GM23338 (cell line): ENCODE results near the gene PIK3AP1. TPM values are rescaled to one million over a fixed set of nuclear protein-coding genes. Genes with fewer than 3 reads are reported as not detected.
"Not testable (repeated sequence)": the region's sequence is repeated elsewhere in the genome, so short reads cannot be mapped to it uniquely, and the experiment has no call there.

ENCODE experiments used
- ATAC-seq: fragments of 200-7000 bp; cut with Tn5 transposase; 3 replicates; pipeline ENCODE4 v1.9.1; 2020
- DNase-seq: peaks from one replicate; pipeline ENCODE4 v3.0.0-alpha.2; 2015; ENCODE audit warnings: low spot score
- H2AFZ ChIP-seq: fragments of 200-600 bp; sonication (generic); 2 replicates; pipeline ENCODE4 v1.8.0; 2016; ENCODE audit warnings: antibody characterized with exemption, mild to moderate bottlenecking, moderate library complexity
- H3F3A ChIP-seq: fragments of 200-600 bp; sonication (generic); replicated peaks from 2 replicates; pipeline ENCODE4 v1.8.0; 2017; ENCODE audit warnings: antibody characterized with exemption, mixed run types, low read depth
- H3K27ac ChIP-seq: fragments of 200-600 bp; sonication (generic); 2 replicates; pipeline ENCODE4 v1.6.1; 2016; ENCODE audit warnings: low read depth
- H3K27me3 ChIP-seq: fragments of 200-600 bp; sonication (generic); 2 replicates; pipeline ENCODE4 v1.8.0; 2016; ENCODE audit warnings: mild to moderate bottlenecking, mixed run types, moderate library complexity; ENCODE audit not compliant: insufficient read depth
- H3K36me3 ChIP-seq: fragments of 200-600 bp; sonication (generic); 2 replicates; pipeline ENCODE4 v1.8.0; 2016; ENCODE audit warnings: mild to moderate bottlenecking; ENCODE audit not compliant: insufficient read depth
- H3K4me1 ChIP-seq: fragments of 200-600 bp; sonication (generic); 2 replicates; pipeline ENCODE4 v1.8.0; 2016; ENCODE audit warnings: mild to moderate bottlenecking, moderate library complexity; ENCODE audit not compliant: insufficient read depth
- H3K4me2 ChIP-seq: fragments of 200-600 bp; sonication (generic); 2 replicates; pipeline ENCODE4 v1.7.1; 2017; ENCODE audit warnings: mixed run types
- H3K4me3 ChIP-seq: fragments of 200-600 bp; sonication (generic); 2 replicates; pipeline ENCODE4 v1.6.1; 2016; ENCODE audit warnings: mixed run types
- H3K79me2 ChIP-seq: fragments of 200-600 bp; sonication (generic); replicated peaks from 2 replicates; pipeline ENCODE4 v1.8.0; 2017; ENCODE audit warnings: mild to moderate bottlenecking; ENCODE audit not compliant: insufficient read depth
- H3K9me2 ChIP-seq: fragments of 200-600 bp; sonication (generic); 2 replicates; pipeline ENCODE4 v1.8.0; 2017; ENCODE audit not compliant: insufficient read depth
- H4K20me1 ChIP-seq: fragments of 200-600 bp; sonication (generic); replicated peaks from 2 replicates; pipeline ENCODE4 v1.8.0; 2017; ENCODE audit warnings: mild to moderate bottlenecking; ENCODE audit not compliant: insufficient read depth
- H3K27ac Mint-ChIP-seq: 2 replicates; pipeline ENCODE4 v1.8.0; 2020; ENCODE audit warnings: inconsistent platforms, mild to moderate bottlenecking, moderate library complexity, mixed read lengths
- H3K27me3 Mint-ChIP-seq: 3 replicates; pipeline ENCODE4 v1.8.0; 2022; ENCODE audit warnings: low read depth, mild to moderate bottlenecking, moderate library complexity, mixed read lengths, inconsistent platforms; ENCODE audit not compliant: insufficient read depth, poor library complexity
- H3K36me3 Mint-ChIP-seq: 3 replicates; pipeline ENCODE4 v1.8.0; 2021; ENCODE audit warnings: low read depth, mild to moderate bottlenecking, inconsistent platforms, moderate library complexity, mixed read lengths
- H3K4me1 Mint-ChIP-seq: 3 replicates; pipeline ENCODE4 v1.8.0; 2020; ENCODE audit warnings: mild to moderate bottlenecking, inconsistent platforms, mixed read lengths
- H3K4me3 Mint-ChIP-seq: 3 replicates; pipeline ENCODE4 v1.8.0; 2021; ENCODE audit warnings: moderate library complexity, mild to moderate bottlenecking, inconsistent platforms, mixed read lengths
- H3K9me3 Mint-ChIP-seq: 3 replicates; pipeline ENCODE4 v1.8.0; 2020; ENCODE audit warnings: moderate library complexity, mild to moderate bottlenecking, inconsistent platforms, mixed read lengths
- ETS1 ChIP-seq: IDR thresholded peaks from 2 replicates; pipeline ENCODE4 v1.6.1; 2016; ENCODE audit warnings: antibody characterized with exemption
- JUNB ChIP-seq: IDR thresholded peaks from one replicate; pipeline ENCODE4 v1.6.1; 2016; ENCODE audit warnings: antibody characterized with exemption; ENCODE audit not compliant: unreplicated experiment
- polyA plus RNA-seq: library from polyadenylated mRNA; unstranded; fragments of >200 nt; fragmentation: Nextera tagmentation; extraction: Ambion mirVana; gene quantifications from 2 replicates; pipeline ENCODE4 v1.2.1, GENCODE V29; 2016
- total RNA-seq: library from RNA; depleted of rRNA; stranded (reverse); fragments of >200 nt; shearing (Covaris generic); gene quantifications from 2 replicates; pipeline ENCODE4 v1.2.3, GENCODE V29; 2014
- TF ChIP-seq, protein P1 (sequence below): IDR thresholded peaks from one replicate; pipeline ENCODE4 v1.6.1; 2018; ENCODE audit warnings: antibody characterized with exemption; ENCODE audit not compliant: unreplicated experiment

Gene PIK3AP1
- total and polyA plus RNA-seq, 2 experiments from 2014 or later, result 0.65 to 2.3 TPM

DNA sequence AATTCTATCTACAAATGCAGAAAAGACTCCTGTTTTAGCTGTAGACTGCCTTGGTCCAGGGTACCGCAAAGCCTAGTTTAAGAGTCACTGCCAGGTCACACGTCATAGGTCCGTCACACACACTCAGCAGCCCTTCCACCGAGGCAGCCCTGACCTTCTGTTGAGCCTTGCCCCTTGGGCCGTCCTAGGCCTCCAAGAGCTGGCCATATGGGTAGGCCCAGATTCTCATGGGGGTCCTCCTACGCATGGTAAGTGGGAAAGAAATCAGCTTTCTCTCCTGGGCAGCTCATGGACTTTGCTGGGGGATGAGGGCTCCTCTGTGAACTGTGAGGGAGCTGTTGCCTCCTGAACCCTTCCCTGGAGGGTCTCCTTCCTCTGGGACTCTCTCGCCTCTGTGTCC lies 19.8 kb upstream of the PIK3AP1 start (continued):
- TF ChIP-seq, protein P1, sequence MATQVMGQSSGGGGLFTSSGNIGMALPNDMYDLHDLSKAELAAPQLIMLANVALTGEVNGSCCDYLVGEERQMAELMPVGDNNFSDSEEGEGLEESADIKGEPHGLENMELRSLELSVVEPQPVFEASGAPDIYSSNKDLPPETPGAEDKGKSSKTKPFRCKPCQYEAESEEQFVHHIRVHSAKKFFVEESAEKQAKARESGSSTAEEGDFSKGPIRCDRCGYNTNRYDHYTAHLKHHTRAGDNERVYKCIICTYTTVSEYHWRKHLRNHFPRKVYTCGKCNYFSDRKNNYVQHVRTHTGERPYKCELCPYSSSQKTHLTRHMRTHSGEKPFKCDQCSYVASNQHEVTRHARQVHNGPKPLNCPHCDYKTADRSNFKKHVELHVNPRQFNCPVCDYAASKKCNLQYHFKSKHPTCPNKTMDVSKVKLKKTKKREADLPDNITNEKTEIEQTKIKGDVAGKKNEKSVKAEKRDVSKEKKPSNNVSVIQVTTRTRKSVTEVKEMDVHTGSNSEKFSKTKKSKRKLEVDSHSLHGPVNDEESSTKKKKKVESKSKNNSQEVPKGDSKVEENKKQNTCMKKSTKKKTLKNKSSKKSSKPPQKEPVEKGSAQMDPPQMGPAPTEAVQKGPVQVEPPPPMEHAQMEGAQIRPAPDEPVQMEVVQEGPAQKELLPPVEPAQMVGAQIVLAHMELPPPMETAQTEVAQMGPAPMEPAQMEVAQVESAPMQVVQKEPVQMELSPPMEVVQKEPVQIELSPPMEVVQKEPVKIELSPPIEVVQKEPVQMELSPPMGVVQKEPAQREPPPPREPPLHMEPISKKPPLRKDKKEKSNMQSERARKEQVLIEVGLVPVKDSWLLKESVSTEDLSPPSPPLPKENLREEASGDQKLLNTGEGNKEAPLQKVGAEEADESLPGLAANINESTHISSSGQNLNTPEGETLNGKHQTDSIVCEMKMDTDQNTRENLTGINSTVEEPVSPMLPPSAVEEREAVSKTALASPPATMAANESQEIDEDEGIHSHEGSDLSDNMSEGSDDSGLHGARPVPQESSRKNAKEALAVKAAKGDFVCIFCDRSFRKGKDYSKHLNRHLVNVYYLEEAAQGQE, result no peak
- no peak for TF ChIP-seq ETS1

DNA sequence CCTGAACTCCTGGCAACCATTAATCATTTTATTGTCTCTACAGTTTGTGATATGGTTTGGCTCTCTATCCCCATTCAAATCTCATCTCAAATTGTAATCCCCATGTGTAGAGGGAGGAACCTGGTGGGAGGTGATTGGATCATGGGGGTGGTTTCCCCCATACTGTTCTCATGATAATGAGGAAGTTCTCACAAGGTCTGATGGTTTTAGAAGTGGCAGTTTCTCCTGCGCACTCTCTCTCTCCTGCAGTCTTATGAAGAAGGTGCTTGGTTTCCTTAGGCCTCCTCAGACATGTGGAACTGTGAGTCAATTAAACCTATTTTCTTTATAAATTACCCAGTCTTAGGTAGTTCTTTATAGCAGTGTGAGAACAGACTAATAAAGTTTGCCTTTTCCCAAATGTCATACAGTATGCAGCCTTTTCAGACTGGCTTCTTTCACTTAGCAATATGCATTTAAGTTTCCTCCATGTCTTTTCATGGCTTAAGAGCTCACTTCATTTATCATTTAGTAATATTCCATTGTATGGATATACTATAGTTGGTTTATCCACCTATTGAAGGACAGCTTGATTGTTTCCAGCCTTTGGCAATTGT lies 17.1 kb upstream of the PIK3AP1 start:
- not testable (repeated sequence) for H3K4me1 ChIP-seq, H3K79me2 ChIP-seq, H3K36me3 ChIP-seq, H3K36me3 Mint-ChIP-seq, H2AFZ ChIP-seq, H4K20me1 ChIP-seq, DNase-seq, H3K27me3 ChIP-seq, H3K27ac Mint-ChIP-seq, H3K9me2 ChIP-seq, H3K4me2 ChIP-seq, H3K4me3 Mint-ChIP-seq, H3K27ac ChIP-seq, H3K9me3 Mint-ChIP-seq, H3F3A ChIP-seq, H3K27me3 Mint-ChIP-seq
- peak; percentile 42; the same call in 2 of the 3 replicates for ATAC-seq
- peak overlapping the region; percentile 3; the same call in 1 of the 2 replicates for H3K4me3 ChIP-seq
- peaks cover 28% of the 10 kb centered on the region for H3K4me1 Mint-ChIP-seq

DNA sequence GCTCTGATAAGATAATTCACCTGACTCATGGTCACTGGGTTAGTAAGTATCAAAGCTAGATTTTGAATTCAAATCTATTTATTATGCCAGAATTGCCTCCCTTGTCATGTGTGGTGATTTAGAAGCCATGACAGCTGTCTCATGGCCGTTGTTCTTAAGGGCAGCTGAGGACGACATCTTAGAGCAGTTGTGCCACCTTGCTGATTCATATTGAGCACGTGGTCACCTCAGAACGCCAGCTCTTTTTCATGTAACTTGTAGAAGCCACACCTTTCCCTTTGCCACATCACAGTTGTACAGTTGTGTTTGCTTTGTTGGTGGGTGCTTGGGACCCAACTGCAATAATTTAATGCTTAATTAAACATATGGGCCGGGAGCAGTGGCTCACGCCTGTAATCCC lies 4.3 kb upstream of the PIK3AP1 start:
- H3K4me2 ChIP-seq, result no peak overlapping the region
- no peak for DNase-seq
- H3F3A ChIP-seq, result no peaks in the 10 kb centered on the region
- no peak overlapping the region for H3K4me3 ChIP-seq
- Mint-ChIP-seq H3K36me3 (no peaks in the 10 kb centered on the region), H3K4me3 (no peak overlapping the region), H3K27me3 (peaks cover 8% of the 10 kb centered on the region), H3K4me1 (peaks cover 7% of the 10 kb centered on the region; the same call in 2 of the 3 replicates), H3K9me3 (no peaks in the 10 kb centered on the region; the same call in 2 of the 3 replicates), H3K27ac (no peak overlapping the region)
- H2AFZ ChIP-seq, result no peak overlapping the region
- H3K27me3 ChIP-seq, result peaks cover 5% of the 10 kb centered on the region; the same call in 1 of the 2 replicates
- no peaks in the 10 kb centered on the region for H3K36me3 ChIP-seq
- no peaks in the 10 kb centered on the region for H4K20me1 ChIP-seq
- TF ChIP-seq JUNB, result no peak
- no peaks in the 10 kb centered on the region for H3K9me2 ChIP-seq
- no peak for ATAC-seq
- peaks cover 4% of the 10 kb centered on the region; the same call in 1 of the 2 replicates for H3K4me1 ChIP-seq
- no peak overlapping the region for H3K27ac ChIP-seq
- no peaks in the 10 kb centered on the region for H3K79me2 ChIP-seq
